Smooth muscle cell (in vitro differentiated cells): ENCODE measurements around the gene PPM1H. TPM values are rescaled to one million over a fixed set of nuclear protein-coding genes. Genes with fewer than 3 reads are reported as not detected.

ENCODE experiments used
- DNase-seq: peaks from one replicate; lab custom pipeline; 2025; ENCODE audit not compliant: unreplicated experiment; lab: John Stamatoyannopoulos, UW
- H2AFZ ChIP-seq: fragments of 200-600 bp; sonication (generic); 2 replicates; pipeline ENCODE4 v1.6.0; 2016; ENCODE audit warnings: antibody characterized with exemption, low read depth, mild to moderate bottlenecking
- H3F3A ChIP-seq: fragments of 200-600 bp; sonication (generic); 2 replicates; pipeline ENCODE4 v1.6.0; 2017; ENCODE audit warnings: antibody characterized with exemption, low read depth
- H3K27ac ChIP-seq: fragments of 200-600 bp; sonication (generic); 2 replicates; pipeline ENCODE4 v1.5.1; 2016; ENCODE audit warnings: low read depth, mild to moderate bottlenecking
- H3K27me3 ChIP-seq: fragments of 200-600 bp; sonication (generic); 2 replicates; pipeline ENCODE4 v1.6.1; 2016; ENCODE audit warnings: low read depth, mild to moderate bottlenecking
- H3K36me3 ChIP-seq: fragments of 200-600 bp; sonication (generic); 2 replicates; pipeline ENCODE4 v1.5.1; 2016; ENCODE audit warnings: low read depth
- H3K4me1 ChIP-seq: fragments of 200-600 bp; sonication (generic); 2 replicates; pipeline ENCODE4 v1.5.1; 2016; ENCODE audit warnings: low read depth
- H3K4me2 ChIP-seq: fragments of 200-600 bp; sonication (generic); 2 replicates; pipeline ENCODE4 v1.6.0; 2016; ENCODE audit warnings: mild to moderate bottlenecking
- H3K4me3 ChIP-seq: fragments of 200-600 bp; sonication (generic); 2 replicates; pipeline ENCODE4 v1.5.1; 2016; ENCODE audit warnings: mild to moderate bottlenecking
- H3K79me2 ChIP-seq: fragments of 200-600 bp; sonication (generic); 2 replicates; pipeline ENCODE4 v1.6.0; 2016; ENCODE audit warnings: low read depth, mild to moderate bottlenecking
- H3K9ac ChIP-seq: fragments of 200-600 bp; sonication (generic); 2 replicates; pipeline ENCODE4 v1.6.0; 2016; ENCODE audit warnings: low read depth
- H3K9me3 ChIP-seq: fragments of 200-600 bp; sonication (generic); replicated peaks from 2 replicates; pipeline ENCODE4 v1.5.1; 2016; ENCODE audit warnings: low read depth
- H4K20me1 ChIP-seq: fragments of 200-600 bp; sonication (generic); 2 replicates; pipeline ENCODE4 v1.6.0; 2016; ENCODE audit warnings: low read depth
- CTCF ChIP-seq: fragments of 200-600 bp; sonication (generic); IDR thresholded peaks from 2 replicates; pipeline ENCODE4 v1.5.1; 2017; ENCODE audit warnings: borderline replicate concordance, mild to moderate bottlenecking, antibody characterized with exemption; ENCODE audit not compliant: insufficient read depth, poor library complexity, severe bottlenecking
- WGBS: methylation state at CpG from one replicate; pipeline ENCODE4 v1.1.7; 2016; ENCODE audit warnings: low lambda C conversion rate; 5-methylcytosine and 5-hydroxymethylcytosine counted together
- polyA plus RNA-seq: library from polyadenylated mRNA; unstranded; fragments of >200 nt; fragmentation: Nextera tagmentation; extraction: Ambion mirVana; gene quantifications from 2 replicates; pipeline ENCODE4 v1.2.1, GENCODE V29; 2016
- total RNA-seq: library from RNA; depleted of rRNA; stranded (reverse); fragments of >200 nt; gene quantifications from 2 replicates; pipeline ENCODE4 v1.2.3, GENCODE V29; 2014

The PPM1H gene
- total and polyA plus RNA-seq, 2 experiments from 2014 or later = 0.56 to 3.6 TPM

GRCh38 chr12:62866451-62867082 is 68.4 kb downstream of the PPM1H start:
- TF ChIP-seq CTCF = no peak
- Histone ChIP-seq H3K4me3 (no peak overlapping the region), H3K4me1 (no peaks in the 10 kb centered on the region), H2AFZ (no peak overlapping the region), H3F3A (no peaks in the 10 kb centered on the region), H3K79me2 (no peaks in the 10 kb centered on the region), H3K9ac (no peak overlapping the region), H3K27ac (peak overlapping the region; percentile 39), H3K27me3 (no peaks in the 10 kb centered on the region), H3K9me3 (no peaks in the 10 kb centered on the region), H3K36me3 (no peaks in the 10 kb centered on the region), H4K20me1 (no peaks in the 10 kb centered on the region), H3K4me2 (peak overlapping the region; percentile 35)
- WGBS = 26% methylated on average over 4 of the region's 4 CpGs
- no peak for DNase-seq

- Histone ChIP-seq H4K20me1 (no peaks in the 10 kb centered on the region), H3K27ac (peak overlapping the region; percentile 39), H3K4me3 (no peak overlapping the region), H3K9ac (no peak overlapping the region), H2AFZ (no peak overlapping the region), H3K4me1 (no peaks in the 10 kb centered on the region), H3K79me2 (no peaks in the 10 kb centered on the region), H3K36me3 (no peaks in the 10 kb centered on the region), H3K4me2 (peak overlapping the region; percentile 35), H3F3A (no peaks in the 10 kb centered on the region), H3K9me3 (no peaks in the 10 kb centered on the region), H3K27me3 (no peaks in the 10 kb centered on the region)
- TF ChIP-seq CTCF = no peak
- 28% methylated on average over 4 of the region's 4 CpGs for WGBS
- DNase-seq = no peak
Measured at GRCh38 chr12:62865937-62866336, 69.0 kb downstream of the PPM1H start.

- no peak overlapping the region for H3K4me3 ChIP-seq
- no peaks in the 10 kb centered on the region for H3K36me3 ChIP-seq
- no peak for TF ChIP-seq CTCF
- no peaks in the 10 kb centered on the region for H3K79me2 ChIP-seq
- DNase-seq = no peak
- no peaks in the 10 kb centered on the region for H3K9me3 ChIP-seq
- no peaks in the 10 kb centered on the region for H4K20me1 ChIP-seq
- no peak overlapping the region for H3K4me2 ChIP-seq
- no peak overlapping the region for H3K9ac ChIP-seq
- no peak overlapping the region for H2AFZ ChIP-seq
- H3K4me1 ChIP-seq = no peaks in the 10 kb centered on the region
- no peak overlapping the region for H3K27ac ChIP-seq
- no peaks in the 10 kb centered on the region for H3K27me3 ChIP-seq
- 65% methylated on average over 2 of the region's 2 CpGs for WGBS
- no peaks in the 10 kb centered on the region for H3F3A ChIP-seq
Measured at GRCh38 chr12:62865065-62865464, 69.9 kb downstream of the PPM1H start.

GRCh38 chr12:62862259-62862881 is 72.6 kb downstream of the PPM1H start:
- WGBS = 77% methylated on average over 2 of the region's 2 CpGs
- no peaks in the 10 kb centered on the region for H4K20me1 ChIP-seq
- no peak for TF ChIP-seq CTCF
- no peaks in the 10 kb centered on the region for H3K79me2 ChIP-seq
- no peaks in the 10 kb centered on the region for H3K27me3 ChIP-seq
- no peaks in the 10 kb centered on the region for H3K9me3 ChIP-seq
- H3K4me2 ChIP-seq = peak overlapping the region; percentile 25
- no peak overlapping the region for H3K4me3 ChIP-seq
- no peaks in the 10 kb centered on the region for H3K36me3 ChIP-seq
- no peak overlapping the region for H3K27ac ChIP-seq
- H2AFZ ChIP-seq = no peak overlapping the region
- H3K9ac ChIP-seq = no peak overlapping the region
- DNase-seq = no peak
- H3K4me1 ChIP-seq = peaks cover 6% of the 10 kb centered on the region
- no peaks in the 10 kb centered on the region for H3F3A ChIP-seq
